Activated gamma-delta T cell (primary cell): ENCODE results near the gene AARS1.
A peak's percentile ranks its signal among the peaks of the same experiment; 100 is the strongest.
"Not testable (repeated sequence)": the region's sequence is repeated elsewhere in the genome, so short reads cannot be mapped to it uniquely, and the experiment has no call there.

ENCODE experiments used
- DNase-seq: peaks from one replicate; lab custom pipeline; 2025; lab: John Stamatoyannopoulos, UW

AARS1 gene

DNA sequence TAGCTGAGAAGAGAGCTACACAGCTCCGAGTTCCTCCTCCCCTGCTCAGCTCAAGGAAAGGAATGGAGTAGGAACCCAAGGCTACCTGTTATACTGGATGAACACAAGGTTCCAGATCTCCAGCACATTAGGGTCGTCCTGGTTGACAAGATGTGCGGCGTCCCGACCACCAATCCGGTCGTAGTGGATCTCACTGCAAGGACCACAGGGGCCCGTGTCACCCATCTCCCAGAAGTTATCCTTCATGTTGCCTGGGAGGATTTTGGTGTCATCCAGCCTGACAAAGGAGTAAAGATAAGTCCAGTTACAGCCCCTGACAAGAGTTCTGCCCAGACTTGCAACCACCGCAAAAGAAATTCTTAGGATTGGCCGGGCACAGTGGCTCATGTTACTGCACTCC is 17.6 kb downstream of the AARS1 start:
- no peak for DNase-seq

DNA sequence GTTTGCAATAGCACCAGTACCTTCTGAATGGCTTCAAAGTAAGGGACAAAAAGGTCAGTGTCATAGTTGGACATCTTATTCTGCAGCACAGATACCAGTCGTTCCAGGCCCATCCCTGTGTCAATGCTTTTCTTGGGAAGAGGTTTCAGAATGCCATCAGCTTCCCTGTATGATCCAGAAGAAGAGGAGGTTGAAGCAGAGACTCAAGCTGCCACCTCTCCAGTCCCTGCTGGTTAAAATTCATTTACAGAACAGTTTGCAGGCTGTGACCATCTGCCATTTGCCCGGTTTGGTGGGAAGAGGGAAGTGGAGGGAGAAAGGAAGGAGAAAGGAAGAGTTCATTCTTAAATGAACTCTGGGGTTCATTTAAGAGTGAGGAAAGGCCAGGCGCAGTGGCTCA is 19.1 kb downstream of the AARS1 start:
- no peak for DNase-seq

DNA sequence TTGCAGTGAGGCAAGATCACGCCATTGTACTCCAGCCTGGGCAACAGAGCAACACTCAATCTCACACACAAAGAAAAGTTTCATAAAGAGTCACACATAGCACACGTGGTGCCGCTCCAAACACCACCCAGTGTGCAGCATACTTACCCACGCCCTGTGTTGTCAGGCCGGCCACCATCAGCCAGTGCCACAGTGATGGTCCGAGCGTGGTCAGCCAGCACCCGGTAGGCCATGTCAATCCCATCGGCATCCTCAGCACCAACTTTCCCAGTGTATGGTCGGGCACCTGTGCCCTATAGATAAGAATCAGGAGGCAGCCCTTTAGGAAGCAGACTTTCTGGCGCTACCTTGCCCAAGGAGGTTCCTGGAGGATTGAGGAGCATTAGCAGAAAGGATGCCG is 19.8 kb downstream of the AARS1 start:
- DNase-seq = no peak

DNA sequence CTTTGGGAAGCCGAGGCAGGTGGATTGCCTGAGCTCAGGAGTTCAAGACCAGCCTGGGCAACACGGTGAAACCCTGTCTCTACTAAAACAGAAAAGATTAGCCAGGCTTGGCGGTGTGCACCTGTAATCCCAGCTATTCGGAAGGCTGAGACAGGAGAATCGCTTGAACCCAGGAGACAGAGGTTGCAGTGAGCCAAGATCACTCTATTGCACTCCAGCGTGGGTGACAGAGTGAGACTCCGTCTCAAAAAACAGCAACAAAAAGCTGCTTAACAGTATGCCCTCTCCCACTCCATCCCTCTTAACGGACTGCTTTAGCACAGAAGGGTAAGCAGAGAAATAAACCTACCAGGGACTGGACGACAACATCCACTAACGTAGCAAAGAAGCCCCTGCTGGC is 21.4 kb downstream of the AARS1 start:
- not testable (repeated sequence) for DNase-seq

DNA sequence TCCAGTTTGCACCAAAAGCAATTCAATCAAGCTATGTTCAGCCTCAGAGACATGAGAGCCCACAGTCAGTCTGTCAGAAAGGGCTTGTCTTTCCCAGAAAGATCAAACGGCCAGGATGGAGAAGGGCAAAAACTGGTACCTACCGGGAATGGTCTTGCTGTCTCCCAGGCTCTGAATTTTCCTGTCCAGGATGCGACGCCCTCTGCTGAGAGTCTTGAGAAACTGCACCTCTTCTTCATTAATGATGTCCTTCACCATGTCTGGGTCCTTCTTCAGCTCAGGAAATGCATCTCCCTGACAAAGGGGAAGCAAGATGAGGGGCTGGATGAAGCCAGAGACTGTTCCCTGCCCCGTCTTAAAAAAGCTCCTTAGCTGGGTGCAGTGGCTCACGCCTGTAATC is 21.8 kb downstream of the AARS1 start:
- no peak for DNase-seq

DNA sequence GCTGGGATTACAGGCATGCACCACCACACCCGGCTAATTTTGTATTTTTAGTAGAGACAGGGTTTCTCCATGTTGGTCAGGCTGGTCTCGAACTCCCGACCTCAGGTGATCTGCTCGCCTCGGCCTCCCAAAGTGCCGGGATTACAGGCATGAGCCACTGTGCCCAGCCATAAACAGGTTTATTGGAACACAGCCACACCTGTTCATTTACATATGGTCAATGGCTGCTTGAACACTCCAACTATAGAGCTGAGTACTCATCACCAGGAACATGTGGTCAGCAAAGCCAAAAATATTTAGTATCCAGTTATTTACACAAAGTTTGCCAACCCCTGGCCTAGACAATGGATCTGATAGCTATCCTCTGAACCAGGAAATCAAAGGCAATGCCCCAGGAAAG is 29.4 kb downstream of the AARS1 start:
- DNase-seq = not testable (repeated sequence)

DNA sequence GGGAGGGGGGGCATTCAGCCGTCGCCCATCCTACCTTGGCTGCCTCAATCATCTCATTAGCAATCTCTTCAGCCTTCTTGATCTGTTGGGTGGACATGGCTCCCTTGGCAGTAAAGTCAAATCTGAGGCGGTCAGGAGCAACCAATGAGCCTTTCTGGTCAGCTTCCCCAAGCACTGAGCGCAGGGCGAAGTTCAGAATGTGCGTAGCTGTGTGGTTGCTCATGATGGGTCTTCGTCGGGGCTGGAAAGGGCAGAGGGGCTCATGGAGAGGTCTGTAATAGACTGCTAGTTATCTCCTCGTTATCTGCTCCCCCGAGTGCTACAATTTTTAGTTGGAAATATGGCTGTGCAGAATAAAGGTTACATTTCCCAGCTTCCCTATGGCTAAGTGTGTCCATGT is 30.4 kb downstream of the AARS1 start:
- DNase-seq = no peak

DNA sequence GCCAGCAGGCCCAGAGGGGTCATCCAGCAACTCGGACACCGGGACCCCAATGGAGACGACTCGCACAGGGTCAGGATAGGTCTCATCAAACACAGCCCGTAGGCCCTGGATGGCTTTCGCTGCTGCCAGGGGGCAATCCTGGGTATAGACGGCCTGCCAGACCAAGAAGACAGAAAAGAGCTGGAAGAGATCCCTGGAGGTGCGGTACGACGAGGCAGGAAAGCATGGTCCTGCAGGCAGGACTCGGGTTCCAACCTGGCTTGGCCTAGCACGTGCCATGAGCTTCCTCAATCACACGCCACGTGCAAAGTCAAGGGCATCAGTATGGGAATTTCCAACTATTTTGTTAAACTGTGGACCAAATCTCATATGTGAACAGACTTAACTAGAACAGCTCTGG is 31.2 kb downstream of the AARS1 start:
- no peak for DNase-seq

DNA sequence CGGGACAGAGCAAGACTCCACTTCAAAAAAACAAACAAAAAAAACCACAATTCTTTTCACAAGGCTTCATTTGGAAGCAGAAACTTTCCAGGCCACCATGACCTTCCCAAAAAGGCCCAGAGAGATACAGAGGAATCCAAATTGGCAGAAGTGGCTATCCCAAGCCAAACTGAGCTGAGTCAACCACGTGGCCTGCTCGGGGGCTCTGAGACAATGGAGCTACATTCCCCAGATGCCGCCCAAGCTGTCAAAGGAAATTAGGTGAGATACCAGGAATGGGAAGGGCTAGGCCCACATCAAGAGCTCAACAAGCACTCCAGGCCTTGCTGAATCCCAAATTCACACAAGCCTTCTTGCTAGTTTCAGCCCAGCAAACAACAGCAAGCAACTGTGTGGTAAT is 31.9 kb downstream of the AARS1 start:
- no peak for DNase-seq

DNA sequence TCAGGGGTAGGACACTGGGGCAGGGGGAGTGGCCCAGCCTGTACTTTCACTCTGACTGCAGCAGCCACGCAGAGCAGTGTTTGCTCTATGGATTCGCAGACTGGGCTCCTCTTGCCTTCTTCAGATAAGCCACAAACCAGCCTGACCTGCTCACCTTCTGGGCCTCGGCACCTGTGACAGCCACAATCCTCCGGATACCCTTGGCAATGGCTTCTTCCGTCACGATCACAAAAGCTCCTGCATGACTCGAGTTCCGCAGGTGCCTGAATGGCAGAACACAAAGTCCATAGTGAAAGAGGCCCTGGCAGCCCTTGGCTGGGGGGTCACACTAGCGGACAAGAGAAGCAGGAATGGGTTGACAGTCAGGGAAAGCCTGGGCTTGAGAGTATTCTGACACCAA is 33.7 kb downstream of the AARS1 start:
- DNase-seq = no peak

DNA sequence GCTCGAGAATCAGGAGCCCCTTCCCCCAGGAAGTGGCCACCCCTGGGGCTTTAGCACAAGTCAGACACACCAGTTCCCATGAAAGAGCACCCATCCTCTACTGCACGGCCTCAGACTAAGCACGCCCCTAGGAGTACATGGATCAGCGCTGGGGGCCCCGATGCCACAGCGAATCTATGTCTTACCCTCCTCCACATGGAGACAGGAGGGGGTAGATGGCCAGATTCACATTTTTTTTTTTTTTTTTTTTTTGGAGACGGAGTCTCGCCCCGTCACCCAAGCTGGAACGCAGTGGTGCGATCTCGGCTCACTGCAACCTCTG is 34.4 kb downstream of the AARS1 start:
- no peak for DNase-seq

DNA sequence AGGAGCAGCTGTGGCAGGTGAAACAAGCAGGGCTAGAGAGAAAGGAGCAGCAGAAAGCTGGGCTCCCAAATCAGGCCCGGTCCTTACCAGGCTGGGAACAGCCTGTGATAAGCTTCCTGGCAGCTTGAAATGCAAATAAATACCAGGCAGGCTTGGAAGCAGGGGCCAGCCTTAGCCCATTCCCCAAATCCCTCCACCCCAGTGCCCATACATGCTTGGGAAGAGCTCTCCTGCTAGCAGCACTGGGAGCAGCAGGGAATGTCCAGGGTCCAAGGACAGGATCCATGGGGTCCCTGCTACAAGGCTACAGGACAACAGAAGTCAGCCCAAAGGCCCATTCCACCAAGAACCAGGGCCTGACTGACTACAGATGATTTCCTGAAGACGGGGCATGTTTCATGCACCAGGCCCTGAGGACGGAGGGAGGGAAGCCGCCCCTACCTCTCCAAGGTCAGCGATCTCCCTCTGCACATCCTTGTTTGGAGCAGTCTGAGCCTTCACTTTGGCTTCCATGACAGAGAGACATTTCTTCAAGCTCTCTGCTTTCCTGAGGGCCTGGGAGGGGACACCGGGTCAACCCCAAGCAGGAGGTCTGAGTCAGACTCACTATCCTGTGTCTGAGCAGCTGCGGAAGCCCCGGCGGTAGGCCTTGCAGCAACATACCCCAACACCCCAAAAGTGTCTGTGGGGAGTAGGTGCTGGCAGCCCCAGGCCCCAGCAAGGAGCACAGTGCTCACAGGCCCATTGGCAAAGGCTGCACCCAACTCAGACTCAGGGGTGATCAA is 34.9 kb downstream of the AARS1 start:
- DNase-seq = no peak

DNA sequence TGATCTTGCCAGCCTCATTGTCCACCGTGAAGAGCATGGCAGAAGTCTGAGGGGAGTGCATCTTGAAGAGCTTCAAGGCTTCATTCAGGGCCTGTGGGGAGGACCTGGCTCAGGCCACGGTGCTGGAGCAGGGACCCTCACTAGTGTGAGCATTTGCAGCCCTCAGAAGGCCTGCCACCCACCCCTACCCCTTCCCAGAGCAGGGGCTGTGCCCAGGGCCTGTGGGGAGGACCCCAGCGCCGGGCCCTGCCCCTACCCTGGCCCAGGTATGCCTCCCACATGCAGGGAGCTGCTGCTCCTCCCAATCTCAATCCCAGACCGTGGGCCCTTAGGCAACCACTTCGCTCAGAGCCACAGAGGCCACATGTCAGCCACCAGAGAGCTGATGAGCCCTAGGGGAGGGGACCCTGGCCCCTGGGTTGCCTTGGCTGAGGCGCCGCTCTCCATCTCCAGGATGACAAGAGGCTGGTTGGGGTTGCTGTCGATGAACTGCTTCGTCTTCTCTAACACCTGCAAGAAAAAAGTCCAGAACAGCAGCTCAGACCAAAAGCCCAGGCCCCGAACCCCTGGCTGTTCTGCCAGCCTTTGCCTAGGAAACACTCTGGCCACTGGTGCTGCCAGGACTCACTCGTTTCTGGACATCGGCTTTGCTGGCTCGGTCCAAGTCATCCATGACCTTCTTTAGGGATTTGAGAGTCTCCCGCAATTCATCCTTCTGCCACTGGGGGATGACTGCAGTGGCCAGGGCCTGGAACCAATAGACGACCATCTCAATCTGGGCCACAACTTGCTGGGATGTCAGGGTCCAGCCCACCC is 35.8 kb downstream of the AARS1 start:
- DNase-seq = no peak

DNA sequence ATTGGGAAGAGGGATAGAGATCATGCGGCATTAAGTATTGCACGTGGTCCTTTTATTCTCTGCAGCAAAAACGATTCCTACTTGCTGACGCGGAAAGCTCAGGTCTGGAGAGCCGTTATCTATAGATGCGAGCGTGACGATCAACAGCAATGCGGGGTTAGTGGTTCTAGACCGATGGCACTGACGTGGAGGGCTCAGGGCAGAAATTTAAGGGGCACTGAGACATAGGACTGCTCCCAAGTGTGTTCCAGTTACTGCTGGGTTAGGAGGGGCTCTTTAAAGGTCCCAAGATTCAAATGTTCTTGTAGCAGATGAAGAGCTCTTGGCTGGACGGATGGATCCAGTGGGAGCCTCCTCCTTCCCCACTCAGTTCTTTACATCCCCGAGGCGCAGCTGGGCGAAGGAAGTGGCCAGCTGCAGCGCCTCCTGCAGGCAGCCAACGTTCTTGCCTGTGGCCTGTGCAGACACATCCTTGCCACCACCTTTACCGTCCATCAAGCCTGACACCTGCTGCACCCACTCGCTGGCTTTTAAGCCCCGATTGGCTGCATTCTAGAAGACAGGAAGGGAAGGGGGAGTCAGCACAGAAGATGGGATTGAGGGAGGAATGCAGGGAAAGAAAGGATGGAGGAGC is 36.8 kb downstream of the AARS1 start:
- no peak for DNase-seq

DNA sequence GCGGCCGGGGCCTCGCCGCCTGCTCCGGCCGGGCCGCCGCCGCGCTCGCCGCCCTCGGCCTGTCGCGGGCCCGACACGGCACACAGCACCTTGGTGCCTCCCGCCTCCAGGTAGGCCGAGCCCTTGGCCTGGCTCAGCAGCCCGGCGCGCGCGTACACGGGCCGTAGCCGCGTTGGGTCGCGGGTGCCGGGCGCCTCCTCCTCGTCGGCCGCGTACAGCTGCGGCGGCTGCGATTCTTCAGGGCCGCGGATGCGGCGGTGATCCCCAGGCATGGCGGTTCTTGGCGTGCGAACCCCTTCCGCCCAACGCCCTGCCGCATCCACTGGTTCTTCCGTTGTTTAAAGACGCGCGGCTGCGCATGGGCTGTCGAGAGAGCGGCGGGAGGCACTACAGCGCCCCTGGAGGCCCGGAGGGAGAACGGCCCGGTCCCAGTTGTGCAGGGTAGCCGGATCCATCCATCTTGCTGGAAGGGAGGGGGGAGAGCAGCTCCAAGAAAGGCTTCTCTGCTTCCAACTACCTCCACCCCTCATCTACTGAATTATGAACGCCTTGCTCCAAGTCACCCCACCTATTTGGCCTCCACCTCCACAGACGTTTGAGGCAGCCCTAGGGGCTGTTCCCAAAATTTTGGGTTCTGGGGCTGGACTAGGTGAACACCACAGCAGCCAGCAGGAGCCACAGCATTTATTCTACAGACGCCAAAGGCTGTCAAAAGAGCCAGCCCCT is 37.5 kb downstream of the AARS1 start, which contains the start of gene EXOSC6:
TSS of gene EXOSC6 (minus strand) at position 312 of the 726 bp plus-strand sequence. CDS start at position 272, 40 bp downstream.
- peak; percentile 84 for DNase-seq

DNA sequence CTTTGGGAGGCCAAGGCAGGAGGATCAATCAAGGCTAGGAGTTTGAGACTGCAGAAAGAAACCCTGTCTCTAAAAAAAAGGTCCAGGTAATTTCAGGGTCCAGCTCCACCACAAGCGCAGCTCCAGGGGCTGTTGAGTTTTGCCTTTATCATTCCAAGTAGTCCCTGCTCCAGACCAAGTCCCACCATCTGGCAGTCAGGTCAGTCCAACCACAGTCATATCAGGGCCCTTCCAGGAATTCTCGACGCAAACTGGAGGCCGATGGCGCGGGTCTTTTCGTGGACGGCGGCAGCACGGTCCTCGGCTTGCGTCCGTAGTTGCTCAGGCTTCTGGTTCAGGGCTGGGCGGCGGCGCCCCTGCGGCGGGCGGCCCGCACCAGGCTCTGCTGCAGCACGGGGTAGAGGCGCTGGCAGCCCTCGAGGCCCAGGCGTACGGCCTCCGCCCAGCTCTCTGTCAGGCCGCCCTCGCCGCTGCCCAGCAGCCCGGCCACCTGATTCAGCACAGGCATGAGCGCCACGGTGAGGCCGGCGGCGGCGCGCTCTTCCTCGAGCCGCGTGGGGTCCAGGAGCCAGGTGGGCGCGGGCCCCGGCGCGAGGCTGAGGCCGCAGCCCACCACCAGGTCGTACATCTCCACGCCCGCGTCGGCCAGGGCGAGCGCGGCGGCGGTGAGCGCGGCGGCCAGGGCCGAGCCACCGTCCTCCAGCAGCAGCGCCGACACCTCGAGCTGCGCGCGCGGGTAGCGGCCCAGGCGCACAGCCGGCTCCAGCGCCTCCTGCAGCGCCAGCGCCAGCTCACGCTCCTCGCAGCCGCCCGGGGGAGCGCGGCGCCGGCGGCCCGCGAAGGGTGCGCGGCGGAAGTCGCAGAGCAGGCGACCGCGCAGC is 38.3 kb downstream of the AARS1 start:
- peak; percentile 53 for DNase-seq

DNA sequence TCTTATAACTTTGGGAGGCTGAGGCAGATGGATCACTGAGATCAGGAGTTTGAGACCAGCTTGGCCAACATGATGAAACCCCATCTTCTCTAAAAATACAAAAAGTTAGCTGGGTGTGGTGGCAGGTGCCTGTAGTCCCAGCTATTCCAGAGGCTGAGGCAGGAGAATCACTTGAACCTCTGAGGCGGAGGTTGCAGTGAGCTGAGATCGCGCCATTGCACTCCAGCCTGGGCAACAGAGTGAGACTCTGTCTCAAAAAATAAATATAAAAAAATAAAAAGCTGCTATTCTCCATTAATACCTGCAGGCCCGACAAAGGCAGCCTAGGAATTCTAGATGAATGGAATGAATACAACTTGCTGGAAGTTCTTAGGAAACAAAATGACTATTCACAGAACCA is 39.6 kb downstream of the AARS1 start:
- not testable (repeated sequence) for DNase-seq

DNA sequence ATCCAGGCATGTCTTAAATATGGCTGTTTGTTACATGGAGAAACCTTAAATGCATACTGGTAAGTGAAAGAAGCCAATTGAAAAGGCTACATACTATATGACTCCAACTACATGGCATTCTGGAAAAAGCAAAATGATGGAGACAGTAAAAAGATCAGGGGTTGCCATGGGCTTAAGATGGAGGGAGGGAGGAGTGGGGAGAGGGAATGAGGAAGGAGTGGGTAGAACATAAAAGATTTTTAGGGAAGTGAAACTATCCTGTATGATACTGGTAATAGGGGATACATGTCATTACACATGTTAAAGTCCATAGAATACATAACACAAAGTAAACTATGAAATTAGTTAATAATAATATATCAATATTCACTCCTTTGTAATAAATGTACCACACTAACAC is 50.5 kb downstream of the AARS1 start:
- DNase-seq = not testable (repeated sequence)

DNA sequence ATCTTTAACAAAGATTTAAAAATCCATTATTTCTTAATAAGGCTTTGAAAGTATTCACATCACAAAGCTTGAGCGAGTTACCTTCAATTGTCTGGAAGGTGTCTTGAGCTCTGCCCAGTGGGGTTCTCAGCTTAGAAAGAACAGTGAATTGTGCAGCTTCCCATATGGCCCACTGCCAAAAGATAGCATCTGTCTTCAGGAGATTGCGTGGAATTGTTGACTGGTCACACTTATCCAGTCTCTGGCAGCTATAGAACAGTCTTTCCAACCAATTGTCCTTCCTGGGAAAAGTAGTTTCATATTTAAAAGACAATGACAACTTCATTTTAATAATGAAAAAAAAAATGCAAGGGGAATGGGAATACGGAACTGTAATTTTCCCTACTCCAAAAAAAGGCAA is 57.5 kb downstream of the AARS1 start:
- not testable (repeated sequence) for DNase-seq

DNA sequence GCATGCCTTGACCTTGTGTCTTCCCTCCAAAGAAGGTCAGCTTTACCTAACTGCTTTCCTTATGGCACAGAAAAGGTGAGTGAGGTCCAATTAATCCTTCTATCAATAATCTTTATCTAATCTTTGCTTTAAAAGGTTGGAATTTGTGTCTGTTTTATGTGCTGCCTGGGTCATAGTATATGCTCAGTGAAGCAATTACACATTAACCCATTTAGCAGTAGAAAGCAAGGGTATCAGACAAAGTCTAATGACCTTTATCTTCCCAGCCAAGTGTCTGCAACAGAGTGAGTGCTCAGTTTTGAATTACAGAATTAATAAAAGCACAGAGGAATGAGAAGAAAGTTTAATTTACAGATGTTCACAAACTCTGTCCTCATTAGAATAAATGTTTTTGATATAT is 63.3 kb downstream of the AARS1 start:
- not testable (repeated sequence) for DNase-seq

DNA sequence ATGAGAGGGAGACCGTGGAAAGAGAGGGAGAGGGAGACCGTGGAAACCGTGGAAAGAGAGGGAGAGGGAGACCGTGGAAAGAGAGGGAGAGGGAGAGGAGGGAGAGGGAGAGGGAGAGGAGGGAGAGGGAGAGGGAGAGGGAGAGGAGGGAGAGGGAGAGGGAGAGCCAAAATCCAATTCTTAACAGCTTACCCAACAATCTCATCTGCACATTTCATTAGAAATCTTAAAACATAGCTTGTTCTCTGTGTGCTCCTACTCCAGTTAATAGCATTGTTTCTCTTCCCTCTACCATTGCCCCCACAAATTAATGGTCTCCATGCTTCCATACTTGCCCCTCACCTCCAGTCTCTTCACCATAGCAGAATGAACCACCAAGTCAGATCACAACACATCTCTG is 63.9 kb downstream of the AARS1 start:
- DNase-seq = not testable (repeated sequence)
